Activated naive CD8-positive, alpha-beta T cell treated with anti-CD3 and anti-CD28 coated beads, Interleukin-2, amount 50 U/mL, for 24 hours (primary cell): ENCODE results near the gene GALT.
A peak's percentile ranks its signal among the peaks of the same experiment; 100 is the strongest.

Experiments used
- ATAC-seq: fragments of 150-1000 bp; cut with Tn5 transposase; one replicate; pipeline ENCODE4 v1.10.0; 2021
- DNase-seq: peaks from one replicate; pipeline ENCODE4 v3.0.0; 2021
- H3K27ac Mint-ChIP-seq: one replicate; pipeline ENCODE4 v1.8.0; 2021; ENCODE audit warnings: mild to moderate bottlenecking, mixed read lengths
- H3K27me3 Mint-ChIP-seq: one replicate; pipeline ENCODE4 v1.8.0; 2021; ENCODE audit warnings: mixed read lengths
- H3K36me3 Mint-ChIP-seq: one replicate; pipeline ENCODE4 v1.8.0; 2021; ENCODE audit warnings: low read depth, mixed read lengths
- H3K4me1 Mint-ChIP-seq: one replicate; pipeline ENCODE4 v1.8.0; 2021; ENCODE audit warnings: mixed read lengths
- H3K4me3 Mint-ChIP-seq: one replicate; pipeline ENCODE4 v1.8.0; 2021; ENCODE audit warnings: mild to moderate bottlenecking, moderate library complexity, mixed read lengths
- H3K9me3 Mint-ChIP-seq: one replicate; pipeline ENCODE4 v1.8.0; 2021; ENCODE audit warnings: mixed read lengths

GALT gene

DNA sequence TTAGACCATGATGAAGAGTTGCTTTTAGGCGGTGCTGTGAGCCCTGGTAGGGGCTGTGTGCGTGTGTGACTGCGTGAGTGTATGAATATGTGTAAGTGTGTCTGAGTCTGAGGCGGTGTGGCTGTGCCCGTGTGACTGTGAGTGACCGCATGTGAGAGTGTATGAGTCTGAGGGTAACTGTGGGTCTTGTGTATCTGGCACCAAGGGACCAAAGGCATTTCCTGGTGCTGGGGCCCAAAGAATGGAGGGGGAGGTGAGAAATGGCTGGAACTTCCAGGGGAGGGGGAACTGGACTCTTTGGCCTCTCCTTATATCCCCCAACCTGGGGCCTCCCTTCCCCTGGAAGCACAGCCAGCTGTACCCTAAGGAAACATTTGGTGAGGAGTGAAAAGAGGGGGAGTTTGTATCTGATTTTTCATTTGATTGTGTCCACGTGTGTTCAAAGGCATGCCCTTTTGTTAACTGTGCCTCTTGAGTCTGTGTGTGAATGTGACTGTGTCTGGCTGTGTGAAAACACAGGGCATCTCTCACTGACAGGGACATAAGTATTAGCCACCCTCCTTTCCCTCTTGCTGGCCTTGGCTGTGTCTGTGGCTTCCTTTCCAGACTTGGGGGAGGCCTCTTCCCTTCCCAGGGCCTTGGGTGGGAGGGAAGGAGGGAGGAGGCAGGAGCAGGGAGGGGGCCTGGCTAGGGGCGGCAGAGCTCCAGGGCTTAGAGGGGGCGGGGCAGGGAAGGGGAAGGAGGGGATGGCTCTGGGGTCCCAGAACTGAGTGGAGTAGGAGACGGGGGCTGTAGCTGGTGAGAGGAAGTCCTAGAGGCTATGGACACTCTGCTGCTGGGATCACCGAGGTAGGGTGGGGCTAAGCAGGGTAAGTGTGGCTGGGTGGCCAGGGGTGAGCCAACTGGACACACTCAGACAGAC, 6.9 kb downstream of the GALT start:
- Mint-ChIP-seq H3K27ac (no peak overlapping the region), H3K9me3 (no peaks in the 10 kb centered on the region), H3K27me3 (no peaks in the 10 kb centered on the region), H3K4me1 (peaks cover 17% of the 10 kb centered on the region), H3K36me3 (peaks cover 9% of the 10 kb centered on the region), H3K4me3 (no peak overlapping the region)
- ATAC-seq = no peak
- DNase-seq = no peak

GRCh38 chr9:34654323-34655051, 8.0 kb downstream of the GALT start:
- Mint-ChIP-seq H3K27me3 (no peaks in the 10 kb centered on the region), H3K9me3 (no peaks in the 10 kb centered on the region), H3K27ac (peak overlapping the region; percentile 68), H3K4me3 (no peak overlapping the region), H3K4me1 (peaks cover 11% of the 10 kb centered on the region), H3K36me3 (no peaks in the 10 kb centered on the region)
- DNase-seq = no peak
- ATAC-seq = no peak

- Mint-ChIP-seq H3K36me3 (peaks cover under 1% of the 10 kb centered on the region), H3K4me3 (no peak overlapping the region), H3K9me3 (no peaks in the 10 kb centered on the region), H3K4me1 (peaks cover 11% of the 10 kb centered on the region), H3K27ac (no peak overlapping the region), H3K27me3 (no peaks in the 10 kb centered on the region)
- DNase-seq = no peak
- ATAC-seq = no peak
Observed at GRCh38 chr9:34655394-34655793, 8.9 kb downstream of the GALT start.

GRCh38 chr9:34656992-34657391, 10.5 kb downstream of the GALT start:
- DNase-seq (no peak), ATAC-seq (no peak)
- Mint-ChIP-seq H3K4me3 (no peak overlapping the region), H3K9me3 (no peaks in the 10 kb centered on the region), H3K36me3 (peaks cover 3% of the 10 kb centered on the region), H3K4me1 (peaks cover 11% of the 10 kb centered on the region), H3K27me3 (no peaks in the 10 kb centered on the region), H3K27ac (no peak overlapping the region)

GRCh38 chr9:34658461-34658860, 12.0 kb downstream of the GALT start:
- Mint-ChIP-seq H3K27me3 (no peaks in the 10 kb centered on the region), H3K4me3 (no peak overlapping the region), H3K4me1 (peaks cover 10% of the 10 kb centered on the region), H3K27ac (no peak overlapping the region), H3K36me3 (peaks cover 3% of the 10 kb centered on the region), H3K9me3 (no peaks in the 10 kb centered on the region)
- DNase-seq (no peak), ATAC-seq (no peak)

DNA sequence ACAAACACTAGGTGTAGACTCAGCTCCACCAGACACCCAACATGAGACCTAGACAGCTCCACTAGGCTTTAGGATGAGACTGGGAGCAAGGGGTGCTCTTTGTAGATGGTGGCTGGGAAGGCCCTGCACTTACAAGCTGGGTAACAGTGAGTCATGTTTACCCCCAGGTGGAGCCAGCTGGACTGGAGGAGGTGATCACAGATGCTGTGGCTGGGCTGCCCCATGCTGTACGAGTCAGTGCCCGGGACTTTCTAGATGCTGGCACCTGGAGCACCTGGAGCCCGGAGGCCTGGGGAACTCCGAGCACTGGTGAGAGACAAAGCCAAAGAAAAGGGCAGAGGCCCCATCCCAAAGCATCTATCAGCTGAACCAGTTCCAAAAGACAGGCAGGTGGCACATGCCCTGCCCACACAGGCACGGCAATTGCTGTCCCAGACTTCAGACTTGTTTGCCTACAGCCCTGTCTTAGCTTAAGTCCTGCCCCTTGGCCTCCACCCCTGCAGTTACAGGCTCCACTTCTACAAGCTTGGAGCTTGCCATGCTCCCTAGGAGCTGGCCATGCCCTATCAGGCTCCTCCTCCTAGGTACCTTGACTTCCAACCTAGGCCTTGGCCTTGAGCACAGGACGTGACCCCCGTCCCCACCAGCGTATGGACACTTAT, 13.2 kb downstream of the GALT start:
- no peak for DNase-seq
- H3K27ac Mint-ChIP-seq = no peak overlapping the region

DNA sequence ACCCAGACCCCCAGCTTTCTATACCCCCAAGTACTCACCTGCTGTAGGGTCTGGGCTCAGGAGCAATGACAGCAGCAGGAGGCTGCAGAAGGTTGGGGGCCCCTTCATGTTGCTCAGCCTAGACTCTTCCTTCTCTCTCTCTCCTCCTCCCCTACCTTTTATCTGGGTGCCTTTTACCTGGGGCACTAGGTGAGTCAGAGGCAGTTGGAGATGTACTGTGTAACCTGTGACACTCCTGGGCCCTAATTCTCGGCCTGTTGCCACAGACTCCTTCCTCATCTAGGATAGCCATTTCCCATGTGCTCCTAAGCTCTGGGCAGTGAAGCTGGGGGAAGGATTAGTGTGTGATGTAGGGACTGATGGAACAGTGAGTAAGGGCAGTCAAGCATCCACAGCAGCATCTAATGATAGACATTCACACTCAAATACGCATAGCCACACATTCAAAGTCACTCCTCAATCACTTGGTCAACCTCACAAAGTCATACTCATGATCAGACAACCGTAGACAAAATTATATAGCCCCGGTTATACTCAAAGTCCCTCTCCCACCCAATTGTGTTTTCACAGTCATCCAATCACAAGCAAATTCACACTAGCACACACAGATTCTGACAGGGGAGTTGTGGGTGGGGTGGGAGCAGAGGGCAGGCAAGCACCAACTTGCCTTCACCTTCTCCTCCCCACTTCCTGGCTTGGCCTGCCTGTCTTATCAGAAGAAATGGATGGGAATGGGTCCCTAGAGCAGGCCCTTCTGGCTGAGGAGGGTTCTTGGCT, 16.2 kb downstream of the GALT start, which contains the start of gene CCL27:
CCL27 (minus strand) TSS at position 132 of the 777 bp plus-strand sequence; CDS start at position 108, 24 bp downstream.
- Mint-ChIP-seq H3K9me3 (no peaks in the 10 kb centered on the region), H3K4me1 (peaks cover 27% of the 10 kb centered on the region), H3K27ac (peak within 1 kb of the TSS; percentile 10), H3K27me3 (no peaks in the 10 kb centered on the region), H3K4me3 (no peak within 1 kb of the TSS), H3K36me3 (peaks cover 3% of the 10 kb centered on the region)
- DNase-seq = no peak
- ATAC-seq = no peak

More for the DNA sequence above, 13.2 kb downstream of the GALT start:
- Mint-ChIP-seq H3K36me3 (peaks cover 3% of the 10 kb centered on the region), H3K27me3 (no peaks in the 10 kb centered on the region), H3K4me3 (no peak overlapping the region), H3K4me1 (peaks cover 23% of the 10 kb centered on the region), H3K9me3 (no peaks in the 10 kb centered on the region)
- peak; percentile 48 for ATAC-seq

DNA sequence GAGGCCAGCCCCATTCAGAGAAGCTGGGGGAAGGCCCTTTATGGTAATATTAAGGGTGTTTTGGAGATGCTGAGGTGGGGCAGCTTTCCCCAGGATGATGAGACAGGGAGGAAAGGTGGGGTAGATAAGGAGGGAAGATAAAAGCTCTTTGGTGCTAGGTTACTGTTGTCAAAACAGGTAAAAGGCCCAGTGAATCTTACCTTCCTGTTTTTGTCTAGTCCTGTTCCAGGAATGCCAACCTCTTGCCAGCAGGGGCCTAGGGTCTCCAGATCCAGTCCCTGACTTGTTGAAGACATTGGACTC, 16.8 kb downstream of the GALT start:
- Mint-ChIP-seq H3K4me1 (peaks cover 27% of the 10 kb centered on the region), H3K9me3 (no peaks in the 10 kb centered on the region), H3K4me3 (no peak overlapping the region), H3K36me3 (peaks cover 3% of the 10 kb centered on the region), H3K27ac (peak overlapping the region; percentile 10), H3K27me3 (no peaks in the 10 kb centered on the region)
- no peak for DNase-seq
- no peak for ATAC-seq

GRCh38 chr9:34664281-34665066, 18.0 kb downstream of the GALT start:
- Mint-ChIP-seq H3K4me3 (peak overlapping the region; percentile 80), H3K27ac (peak overlapping the region; percentile 79), H3K9me3 (peaks cover 5% of the 10 kb centered on the region), H3K27me3 (no peaks in the 10 kb centered on the region), H3K4me1 (peaks cover 27% of the 10 kb centered on the region), H3K36me3 (peaks cover 3% of the 10 kb centered on the region)
- ATAC-seq (peak; percentile 61), DNase-seq (peak; percentile 72)

- Mint-ChIP-seq H3K4me1 (peaks cover 27% of the 10 kb centered on the region), H3K36me3 (peaks cover 3% of the 10 kb centered on the region), H3K27me3 (no peaks in the 10 kb centered on the region), H3K27ac (peak overlapping the region; percentile 79), H3K9me3 (peaks cover 10% of the 10 kb centered on the region), H3K4me3 (peak overlapping the region; percentile 80)
- ATAC-seq (no peak), DNase-seq (no peak)
Observed at GRCh38 chr9:34665067-34665380, 18.5 kb downstream of the GALT start.

- Mint-ChIP-seq H3K27me3 (no peaks in the 10 kb centered on the region), H3K4me1 (peaks cover 27% of the 10 kb centered on the region), H3K27ac (peak overlapping the region; percentile 69), H3K4me3 (peak overlapping the region; percentile 80), H3K36me3 (peaks cover under 1% of the 10 kb centered on the region), H3K9me3 (peaks cover 13% of the 10 kb centered on the region)
- ATAC-seq (peak; percentile 78), DNase-seq (peak; percentile 86)
Observed at GRCh38 chr9:34665381-34666250, 19.1 kb downstream of the GALT start.

GRCh38 chr9:34669809-34670562, 23.5 kb downstream of the GALT start:
- Mint-ChIP-seq H3K4me3 (no peak overlapping the region), H3K27me3 (no peaks in the 10 kb centered on the region), H3K27ac (no peak overlapping the region), H3K36me3 (no peaks in the 10 kb centered on the region), H3K9me3 (peaks cover 13% of the 10 kb centered on the region), H3K4me1 (peaks cover 3% of the 10 kb centered on the region)
- DNase-seq (no peak), ATAC-seq (no peak)
